ENCODE results near the gene PPIL1. TPM values are rescaled to one million over a fixed set of nuclear protein-coding genes. Genes with fewer than 3 reads are reported as not detected.

Gene PPIL1
- total and polyA plus RNA-seq, 2 of the 13 experiments (the other 11 are each of a cell fraction or from before 2014, with no cell fraction given), result 74.2 to 144 TPM

- TF ChIP-seq AHDC1 (CRISPR knock-in tag; IDR thresholded peaks at IDR 0.05; ENCODE audit: borderline replicate concordance), result peak; percentile 51; the same call in 1 of the 2 replicates
- TF ChIP-seq ARID5B (CRISPR knock-in tag; IDR thresholded peaks at IDR 0.05), result peak; percentile 82
- TF ChIP-seq SKIL (CRISPR knock-in tag; IDR thresholded peaks at IDR 0.05; ENCODE audit: borderline replicate concordance), result no peak
- no peak for TF ChIP-seq HMGA1 (CRISPR knock-in tag; conservative IDR thresholded peaks at IDR 0.05)
- peak; percentile 93 for TF ChIP-seq ZNF136 (CRISPR knock-in tag; IDR thresholded peaks at IDR 0.05; ENCODE audit: low read depth)
- no peak for TF ChIP-seq SOX6 (IDR thresholded peaks at IDR 0.05)
- TF ChIP-seq SOX6 (CRISPR knock-in tag; IDR thresholded peaks at IDR 0.05), result peak; percentile 77
- no peak for TF ChIP-seq XBP1 (CRISPR knock-in tag; IDR thresholded peaks at IDR 0.05)
- TF ChIP-seq ZNF331 (CRISPR knock-in tag; IDR thresholded peaks at IDR 0.05), result peak; percentile 81
- TF ChIP-seq ZNF510 (CRISPR knock-in tag; IDR thresholded peaks at IDR 0.05; ENCODE audit: low read depth), result no peak
- TF ChIP-seq ZBTB3 (CRISPR knock-in tag; IDR thresholded peaks at IDR 0.05; ENCODE audit: borderline replicate concordance, low read depth), result peak; percentile 76; the same call in 1 of the 2 replicates
- peak; percentile 72; the same call in 1 of the 2 replicates for TF ChIP-seq FOXP4 (CRISPR knock-in tag; IDR thresholded peaks at IDR 0.05)
- TF ChIP-seq FOXA3 (CRISPR knock-in tag; IDR thresholded peaks at IDR 0.05), result peak; percentile 37
Observed at GRCh38 chr6:36874443-36875249, at the start of gene PPIL1 (continued).

All from HepG2 (cell line).